Esophagus squamous epithelium (tissue), 5 donors: ENCODE data around the gene IMMP2L. TPM values are rescaled to one million over a fixed set of nuclear protein-coding genes. Genes with fewer than 3 reads are reported as not detected.

Source experiments
- DNase-seq: peaks from one replicate; lab custom pipeline; 2025; lab: John Stamatoyannopoulos, UW
- H3K27ac ChIP-seq, 4 donors: fragments of 200-600 bp; sonication (generic); one replicate each; pipeline ENCODE4 v1.5.1; 2016 to 2019; ENCODE audit warnings: mild to moderate bottlenecking in 1 of 4
- H3K27me3 ChIP-seq, 4 donors: fragments of 200-600 bp; sonication (generic); 1 replicate in 3 of 4; 2 replicates in 1 of 4; pipeline versions ENCODE4 v1.5.1 to v1.6.0; 2017 to 2021; ENCODE audit warnings: antibody characterized with exemption in 1 of 4
- H3K36me3 ChIP-seq, 3 donors: fragments of 200-600 bp; sonication (generic); one replicate each; pipeline ENCODE4 v1.5.1; 2016 to 2019
- H3K4me1 ChIP-seq, 3 donors: fragments of 200-600 bp; sonication (generic); one replicate each; pipeline ENCODE4 v1.5.1; 2017 to 2019
- H3K4me3 ChIP-seq, 4 donors: fragments of 200-600 bp; sonication (generic); 1 replicate in 3 of 4; 2 replicates in 1 of 4; pipeline ENCODE4 v1.5.1; 2016 to 2019; ENCODE audit warnings: mild to moderate bottlenecking in 2 of 4, moderate library complexity in 1 of 4
- H3K9me3 ChIP-seq, 3 donors: fragments of 200-600 bp; sonication (generic); one replicate each; pipeline ENCODE4 v1.5.1; 2016 to 2019
- CTCF ChIP-seq, 6 experiments: fragments of 450-650 bp in 4 of 6; fragments of 200-600 bp in 2 of 6; sonication (generic) in 2 of 6; IDR thresholded peaks; one replicate each; pipeline ENCODE4 v1.5.1; 2016 to 2019; ENCODE audit warnings: antibody characterized with exemption in 6 of 6, mild to moderate bottlenecking in 4 of 6, moderate library complexity in 4 of 6
- POLR2A ChIP-seq, 4 donors: fragments of 450-650 bp; IDR thresholded peaks; one replicate each; pipeline ENCODE4 v1.6.1; 2017; ENCODE audit warnings: antibody characterized with exemption in 4 of 4, mild to moderate bottlenecking in 4 of 4, moderate library complexity in 3 of 4
- WGBS, 2 donors: methylation state at CpG; one replicate each; pipeline ENCODE4 v1.1.5; 2018; 5-methylcytosine and 5-hydroxymethylcytosine counted together
- intact Hi-C: fragments of 100-400 bp; cut with DNase I; formaldehyde crosslinking; loops from one replicate; pipeline ENCODE4 v1.15.0; 2022
- total RNA-seq, 4 donors: library from RNA; depleted of rRNA; stranded (reverse); fragments of >200 nt; gene quantifications; one replicate each; pipeline ENCODE4 v1.1.0, GENCODE V29; 2016
- donor health status: DM: yes; HTN: yes; CAD: no.

IMMP2L gene
- total RNA-seq, 4 donors from 2014 or later: 1.6 to 21.7 (median 5.4) TPM

DNA sequence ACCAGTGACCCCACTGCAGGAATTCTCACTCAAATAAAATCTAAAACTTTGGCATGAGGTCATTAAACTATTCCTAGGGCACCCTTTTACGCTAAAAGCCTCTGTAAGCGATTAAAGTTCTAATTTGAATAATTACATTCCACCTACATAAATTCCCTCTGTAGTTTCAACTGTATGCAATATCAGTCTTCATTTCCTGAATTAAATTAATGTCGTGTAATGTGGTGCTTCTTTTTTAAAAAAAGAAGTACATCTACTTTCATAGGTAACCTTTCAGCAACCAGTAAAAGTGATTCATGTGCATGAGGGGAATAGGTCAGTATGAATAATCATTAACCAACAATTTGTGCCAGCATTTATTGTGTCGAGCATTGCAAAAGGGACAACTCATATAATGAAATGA is 44.7 kb downstream of the IMMP2L start:
- Histone ChIP-seq H3K9me3 (peaks cover 0 to 6% (median 3%) of the 10 kb centered on the region in 3 donors), H3K4me1 (no peaks in the 10 kb centered on the region), H3K36me3 (peaks cover 0 to 19% (median 0%) of the 10 kb centered on the region in 3 donors), H3K27ac (no peak overlapping the region), H3K27me3 (no peaks in the 10 kb centered on the region), H3K4me3 (no peak overlapping the region)
- no peak for DNase-seq
- TF ChIP-seq CTCF (IDR thresholded peaks at IDR 0.05) (no peak), POLR2A (IDR thresholded peaks at IDR 0.05) (no peak)
- 82 to 87% methylated on average over 4 of the region's 4 CpGs for WGBS, 2 donors
- intact Hi-C loops: no loop called here

GRCh38 chr7:111516612-111517011 is 45.7 kb downstream of the IMMP2L start:
- Histone ChIP-seq H3K27me3 (no peaks in the 10 kb centered on the region), H3K4me3 (no peak overlapping the region), H3K27ac (no peak overlapping the region), H3K4me1 (no peaks in the 10 kb centered on the region), H3K36me3 (peaks cover 0 to 11% (median 0%) of the 10 kb centered on the region in 3 donors), H3K9me3 (peaks cover 0 to 1% (median under 1%) of the 10 kb centered on the region in 3 donors)
- intact Hi-C loops: no loop called here
- 50 to 57% methylated on average over 4 of the region's 4 CpGs for WGBS, 2 donors
- no peak for DNase-seq
- TF ChIP-seq POLR2A (IDR thresholded peaks at IDR 0.05) (no peak), CTCF (IDR thresholded peaks at IDR 0.05) (no peak)

GRCh38 chr7:111513566-111513965 is 48.7 kb downstream of the IMMP2L start:
- H3K4me3 ChIP-seq: no peak overlapping the region
- H3K27ac ChIP-seq: no peak overlapping the region
- H3K4me1 ChIP-seq: no peaks in the 10 kb centered on the region
- DNase-seq: no peak
- intact Hi-C loops: no loop called here
- TF ChIP-seq CTCF (IDR thresholded peaks at IDR 0.05) (no peak), POLR2A (IDR thresholded peaks at IDR 0.05) (no peak)
- no peaks in the 10 kb centered on the region for H3K36me3 ChIP-seq
- no peaks in the 10 kb centered on the region for H3K9me3 ChIP-seq
- H3K27me3 ChIP-seq: no peaks in the 10 kb centered on the region
- WGBS, 2 donors: 92 to 100% methylated on average over 1 of the region's 1 CpG

GRCh38 chr7:111511845-111512244 is 50.4 kb downstream of the IMMP2L start:
- intact Hi-C loops: no loop called here
- no peaks in the 10 kb centered on the region for H3K36me3 ChIP-seq
- no peaks in the 10 kb centered on the region for H3K4me1 ChIP-seq
- 72 to 92% methylated on average over 4 of the region's 4 CpGs for WGBS, 2 donors
- H3K9me3 ChIP-seq: no peaks in the 10 kb centered on the region
- H3K27me3 ChIP-seq: no peaks in the 10 kb centered on the region
- H3K4me3 ChIP-seq: no peak overlapping the region
- no peak overlapping the region for H3K27ac ChIP-seq
- no peak for DNase-seq
- TF ChIP-seq POLR2A (IDR thresholded peaks at IDR 0.05) (no peak), CTCF (IDR thresholded peaks at IDR 0.05) (no peak)

DNA sequence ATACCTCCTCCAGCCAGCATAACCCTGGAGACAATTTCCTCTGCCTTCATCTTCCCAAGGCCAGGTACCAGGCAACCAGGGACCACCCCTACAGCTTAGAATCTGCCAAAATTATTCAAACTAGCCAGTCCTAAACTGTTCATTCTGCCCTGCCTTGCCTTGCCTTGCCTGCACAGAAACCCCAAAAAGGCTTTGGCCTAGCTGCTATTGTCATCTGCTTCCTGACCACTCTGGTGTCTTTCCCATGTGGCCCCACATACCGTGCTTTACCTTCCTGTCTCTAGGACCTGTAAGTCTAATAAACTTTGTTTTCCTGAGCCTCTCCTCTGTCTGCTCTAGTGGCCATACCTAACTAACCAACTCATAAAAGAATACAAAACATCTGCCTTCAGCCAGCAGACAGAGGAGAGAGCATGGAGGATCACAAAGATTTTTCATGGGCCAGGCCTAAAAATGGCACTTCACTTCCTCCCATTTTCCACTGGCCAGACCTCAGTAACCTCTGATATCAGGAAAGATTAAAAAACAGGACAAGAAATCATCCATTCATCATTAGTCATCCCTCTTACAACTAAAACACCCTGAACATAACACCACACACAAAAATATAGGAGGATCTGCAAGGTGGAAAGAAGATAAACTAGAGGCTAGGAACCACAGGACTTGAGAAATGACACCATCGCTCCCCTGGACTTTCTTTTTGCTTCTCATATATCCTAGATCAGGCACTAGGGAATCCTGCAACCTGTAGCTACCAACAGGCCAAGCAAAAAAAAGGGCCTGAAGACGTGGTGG is 51.5 kb downstream of the IMMP2L start:
- intact Hi-C loops: no loop called here

More for the DNA sequence above, 51.5 kb downstream of the IMMP2L start:
- no peaks in the 10 kb centered on the region for H3K36me3 ChIP-seq
- H3K27ac ChIP-seq: no peak overlapping the region
- 81 to 90% methylated on average over 3 of the region's 3 CpGs for WGBS, 2 donors
- no peak overlapping the region for H3K4me3 ChIP-seq
- DNase-seq: no peak
- TF ChIP-seq POLR2A (IDR thresholded peaks at IDR 0.05) (no peak), CTCF (IDR thresholded peaks at IDR 0.05) (no peak)
- no peaks in the 10 kb centered on the region for H3K4me1 ChIP-seq
- H3K27me3 ChIP-seq: no peaks in the 10 kb centered on the region
- no peaks in the 10 kb centered on the region for H3K9me3 ChIP-seq
